ENCODE results near the gene MT1F.

DNA sequence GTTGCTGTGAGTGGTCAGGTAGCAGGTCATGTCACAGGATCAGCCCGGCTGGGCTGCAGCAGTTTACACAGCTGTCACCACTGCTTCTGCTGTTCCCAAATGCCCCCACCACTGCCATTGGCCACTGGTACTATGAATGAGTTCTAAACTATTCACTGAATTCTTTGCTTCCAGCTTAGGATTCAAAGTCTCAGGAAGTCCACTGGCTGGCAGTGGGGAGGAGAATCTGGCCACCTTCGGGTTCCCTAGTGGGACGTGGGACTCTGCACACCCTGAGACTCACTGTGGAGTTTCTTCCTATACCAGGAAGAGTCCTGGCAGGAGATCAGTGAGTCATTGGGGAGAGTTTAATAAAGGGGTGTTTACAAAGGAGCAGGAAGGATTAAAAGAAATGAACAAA, 31.4 kb downstream of the MT1F start:
- TF ChIP-seq, protein P1, sequence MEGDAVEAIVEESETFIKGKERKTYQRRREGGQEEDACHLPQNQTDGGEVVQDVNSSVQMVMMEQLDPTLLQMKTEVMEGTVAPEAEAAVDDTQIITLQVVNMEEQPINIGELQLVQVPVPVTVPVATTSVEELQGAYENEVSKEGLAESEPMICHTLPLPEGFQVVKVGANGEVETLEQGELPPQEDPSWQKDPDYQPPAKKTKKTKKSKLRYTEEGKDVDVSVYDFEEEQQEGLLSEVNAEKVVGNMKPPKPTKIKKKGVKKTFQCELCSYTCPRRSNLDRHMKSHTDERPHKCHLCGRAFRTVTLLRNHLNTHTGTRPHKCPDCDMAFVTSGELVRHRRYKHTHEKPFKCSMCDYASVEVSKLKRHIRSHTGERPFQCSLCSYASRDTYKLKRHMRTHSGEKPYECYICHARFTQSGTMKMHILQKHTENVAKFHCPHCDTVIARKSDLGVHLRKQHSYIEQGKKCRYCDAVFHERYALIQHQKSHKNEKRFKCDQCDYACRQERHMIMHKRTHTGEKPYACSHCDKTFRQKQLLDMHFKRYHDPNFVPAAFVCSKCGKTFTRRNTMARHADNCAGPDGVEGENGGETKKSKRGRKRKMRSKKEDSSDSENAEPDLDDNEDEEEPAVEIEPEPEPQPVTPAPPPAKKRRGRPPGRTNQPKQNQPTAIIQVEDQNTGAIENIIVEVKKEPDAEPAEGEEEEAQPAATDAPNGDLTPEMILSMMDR (conservative IDR thresholded peaks at IDR 0.05 in 1 of 2, IDR thresholded peaks at IDR 0.05 in 1 of 2; ENCODE audit: low read depth in 1 of 2, low read length in 2 of 2), result no peak
- TF ChIP-seq EZH2 (IDR thresholded peaks at IDR 0.05; ENCODE audit: low read length, missing control alignments), result no peak

Measured in fibroblast of lung (primary cell).